ENCODE measurements around the gene POLR2I. TPM values are rescaled to one million over a fixed set of nuclear protein-coding genes. Genes with fewer than 3 reads are reported as not detected.

POLR2I gene
- total and polyA plus RNA-seq, 4 donors: 11.4 to 110 (median 61.1) TPM

DNA sequence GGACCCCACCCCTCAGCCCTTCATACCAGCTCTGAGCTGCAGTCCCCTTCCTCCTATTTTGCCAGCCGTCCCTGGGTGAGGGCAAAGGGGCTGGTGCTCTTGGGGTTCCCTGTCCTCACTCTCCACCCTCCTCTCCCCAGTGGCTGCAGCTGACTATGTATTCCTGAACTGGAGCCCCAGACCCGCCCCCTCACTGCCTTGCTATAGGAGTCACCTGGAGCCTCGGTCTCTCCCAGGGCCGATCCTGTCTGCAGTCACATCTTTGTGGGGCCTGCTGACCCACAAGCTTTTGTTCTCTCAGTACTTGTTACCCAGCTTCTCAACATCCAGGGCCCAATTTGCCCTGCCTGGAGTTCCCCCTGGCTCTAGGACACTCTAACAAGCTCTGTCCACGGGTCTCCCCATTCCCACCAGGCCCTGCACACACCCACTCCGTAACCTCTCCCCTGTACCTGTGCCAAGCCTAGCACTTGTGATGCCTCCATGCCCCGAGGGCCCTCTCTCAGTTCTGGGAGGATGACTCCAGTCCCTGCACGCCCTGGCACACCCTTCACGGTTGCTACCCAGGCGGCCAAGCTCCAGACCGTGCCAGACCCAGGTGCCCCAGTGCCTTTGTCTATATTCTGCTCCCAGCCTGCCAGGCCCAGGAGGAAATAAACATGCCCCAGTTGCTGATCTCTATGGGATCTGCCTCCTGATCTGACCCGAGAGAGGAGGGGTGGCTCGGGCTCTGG lies 35.2 kb upstream of the POLR2I start (continued):
- TF ChIP-seq ZBTB33 (IDR thresholded peaks at IDR 0.05) (no peak), HNF4A (conservative IDR thresholded peaks at IDR 0.05) (no peak), RAD21 (IDR thresholded peaks at IDR 0.05) (no peak)

- no peak for DNase-seq (ENCODE audit: low spot score)
- Histone ChIP-seq H3K4me3 (ENCODE audit: low read depth in 1 of 3, low read length in 3 of 3) (no peak overlapping the region), H3K27me3 (ENCODE audit: control insufficient read depth in 4 of 4, insufficient read depth in 4 of 4, low read length in 3 of 4) (no peaks in the 10 kb centered on the region), H3K4me1 (ENCODE audit: control insufficient read depth in 4 of 4, insufficient read depth in 4 of 4, low read length in 3 of 4) (peaks cover 4 to 8% (median 6%) of the 10 kb centered on the region in 4 donors), H3K27ac (ENCODE audit: low read depth in 1 of 2, low read length in 2 of 2) (no peak overlapping the region), H3K9ac (ENCODE audit: low read depth in 1 of 2, low read length in 2 of 2) (no peak overlapping the region), H3K36me3 (ENCODE audit: control insufficient read depth in 4 of 4, insufficient read depth in 3 of 4, low read depth in 1 of 4, low read length in 3 of 4) (peaks cover 25 to 55% (median 44%) of the 10 kb centered on the region in 4 donors), H3K9me3 (ENCODE audit: control insufficient read depth in 4 of 4, low read length in 3 of 4) (no peaks in the 10 kb centered on the region)
- no peak for TF ChIP-seq JUND (IDR thresholded peaks at IDR 0.05)
- TF ChIP-seq TAF1 (conservative IDR thresholded peaks at IDR 0.05): no peak
- TF ChIP-seq EGR1 (IDR thresholded peaks at IDR 0.05; ENCODE audit: low read depth in 2 of 2): no peak
- TF ChIP-seq REST (IDR thresholded peaks at IDR 0.05): no peak
- 97% methylated on average over 6 of the region's 6 CpGs for WGBS
These were observed 29.9 kb upstream of the POLR2I start for GRCh38 chr19:36144624-36145023.

- Histone ChIP-seq H3K9ac (ENCODE audit: low read depth in 1 of 2, low read length in 2 of 2) (no peak overlapping the region), H3K36me3 (ENCODE audit: control insufficient read depth in 4 of 4, insufficient read depth in 3 of 4, low read depth in 1 of 4, low read length in 3 of 4) (peaks cover 16 to 40% (median 32%) of the 10 kb centered on the region in 4 donors), H3K27me3 (ENCODE audit: control insufficient read depth in 4 of 4, insufficient read depth in 4 of 4, low read length in 3 of 4) (no peaks in the 10 kb centered on the region), H3K4me3 (ENCODE audit: low read depth in 1 of 3, low read length in 3 of 3) (no peak overlapping the region), H3K9me3 (ENCODE audit: control insufficient read depth in 4 of 4, low read length in 3 of 4) (no peaks in the 10 kb centered on the region), H3K27ac (ENCODE audit: low read depth in 1 of 2, low read length in 2 of 2) (no peak overlapping the region), H3K4me1 (ENCODE audit: control insufficient read depth in 4 of 4, insufficient read depth in 4 of 4, low read length in 3 of 4) (peaks cover 4 to 14% (median 8%) of the 10 kb centered on the region in 4 donors)
- DNase-seq (ENCODE audit: low spot score): no peak
- WGBS: 94% methylated on average over 9 of the region's 9 CpGs
- TF ChIP-seq JUND (IDR thresholded peaks at IDR 0.05): no peak
- TF ChIP-seq FOXA2 (IDR thresholded peaks at IDR 0.05): no peak
- no peak for TF ChIP-seq NR2F2 (IDR thresholded peaks at IDR 0.05)
- TF ChIP-seq RAD21 (IDR thresholded peaks at IDR 0.05): no peak
- TF ChIP-seq SP1 (IDR thresholded peaks at IDR 0.05): no peak
- TF ChIP-seq, protein P1, sequence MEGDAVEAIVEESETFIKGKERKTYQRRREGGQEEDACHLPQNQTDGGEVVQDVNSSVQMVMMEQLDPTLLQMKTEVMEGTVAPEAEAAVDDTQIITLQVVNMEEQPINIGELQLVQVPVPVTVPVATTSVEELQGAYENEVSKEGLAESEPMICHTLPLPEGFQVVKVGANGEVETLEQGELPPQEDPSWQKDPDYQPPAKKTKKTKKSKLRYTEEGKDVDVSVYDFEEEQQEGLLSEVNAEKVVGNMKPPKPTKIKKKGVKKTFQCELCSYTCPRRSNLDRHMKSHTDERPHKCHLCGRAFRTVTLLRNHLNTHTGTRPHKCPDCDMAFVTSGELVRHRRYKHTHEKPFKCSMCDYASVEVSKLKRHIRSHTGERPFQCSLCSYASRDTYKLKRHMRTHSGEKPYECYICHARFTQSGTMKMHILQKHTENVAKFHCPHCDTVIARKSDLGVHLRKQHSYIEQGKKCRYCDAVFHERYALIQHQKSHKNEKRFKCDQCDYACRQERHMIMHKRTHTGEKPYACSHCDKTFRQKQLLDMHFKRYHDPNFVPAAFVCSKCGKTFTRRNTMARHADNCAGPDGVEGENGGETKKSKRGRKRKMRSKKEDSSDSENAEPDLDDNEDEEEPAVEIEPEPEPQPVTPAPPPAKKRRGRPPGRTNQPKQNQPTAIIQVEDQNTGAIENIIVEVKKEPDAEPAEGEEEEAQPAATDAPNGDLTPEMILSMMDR (IDR thresholded peaks at IDR 0.05; ENCODE audit: low read depth, low read length, missing input control): no peak
- TF ChIP-seq REST (IDR thresholded peaks at IDR 0.05): no peak
- no peak for TF ChIP-seq GABPA (IDR thresholded peaks at IDR 0.05 in 1 of 2, conservative IDR thresholded peaks at IDR 0.05 in 1 of 2)
- no peak for TF ChIP-seq ATF3 (IDR thresholded peaks at IDR 0.05)
- TF ChIP-seq ZBTB33 (IDR thresholded peaks at IDR 0.05): no peak
- no peak for TF ChIP-seq HNF4A (conservative IDR thresholded peaks at IDR 0.05)
- TF ChIP-seq HNF4G (IDR thresholded peaks at IDR 0.05): no peak
- TF ChIP-seq, protein P2, sequence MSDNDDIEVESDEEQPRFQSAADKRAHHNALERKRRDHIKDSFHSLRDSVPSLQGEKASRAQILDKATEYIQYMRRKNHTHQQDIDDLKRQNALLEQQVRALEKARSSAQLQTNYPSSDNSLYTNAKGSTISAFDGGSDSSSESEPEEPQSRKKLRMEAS (IDR thresholded peaks at IDR 0.05): no peak
- no peak for TF ChIP-seq TAF1 (conservative IDR thresholded peaks at IDR 0.05)
These were observed 27.8 kb upstream of the POLR2I start for GRCh38 chr19:36142496-36142895.
